DMS79 (cell line): ENCODE data around the gene PLCZ1.
"Not testable (repeated sequence)": the region's sequence is repeated elsewhere in the genome, so short reads cannot be mapped to it uniquely, and the experiment has no call there.

Experiments used
- DNase-seq: peaks from one replicate; lab custom pipeline; 2025; lab: John Stamatoyannopoulos, UW

The PLCZ1 gene

GRCh38 chr12:18700271-18700670 is 37.5 kb downstream of the PLCZ1 start:
- DNase-seq = no peak

GRCh38 chr12:18696971-18697602 is 40.7 kb downstream of the PLCZ1 start:
- no peak for DNase-seq

GRCh38 chr12:18693986-18694385 is 43.8 kb downstream of the PLCZ1 start:
- not testable (repeated sequence) for DNase-seq

GRCh38 chr12:18690653-18691052 is 47.2 kb downstream of the PLCZ1 start:
- DNase-seq = no peak

- DNase-seq = no peak
Measured at GRCh38 chr12:18689771-18690170, 48.0 kb downstream of the PLCZ1 start.

GRCh38 chr12:18684430-18684829 is 53.4 kb downstream of the PLCZ1 start:
- DNase-seq = no peak

- DNase-seq = no peak
Measured at GRCh38 chr12:18683327-18684013, 54.3 kb downstream of the PLCZ1 start.

GRCh38 chr12:18681818-18682217 is 56.0 kb downstream of the PLCZ1 start:
- no peak for DNase-seq

GRCh38 chr12:18676996-18677588 is 60.7 kb downstream of the PLCZ1 start:
- no peak for DNase-seq

GRCh38 chr12:18676141-18676540 is 61.7 kb downstream of the PLCZ1 start:
- DNase-seq = no peak

- no peak for DNase-seq
Measured at GRCh38 chr12:18658829-18659228, 79.0 kb downstream of the PLCZ1 start.

- no peak for DNase-seq
Measured at GRCh38 chr12:18658179-18658578, 79.6 kb downstream of the PLCZ1 start.

- DNase-seq = no peak
Measured at GRCh38 chr12:18655351-18655750, 82.5 kb downstream of the PLCZ1 start.

GRCh38 chr12:18653465-18653864 is 84.3 kb downstream of the PLCZ1 start:
- DNase-seq = no peak

GRCh38 chr12:18652596-18652995 is 85.2 kb downstream of the PLCZ1 start:
- DNase-seq = no peak

GRCh38 chr12:18651525-18651924 is 86.3 kb downstream of the PLCZ1 start:
- DNase-seq = no peak

- DNase-seq = no peak
Measured at GRCh38 chr12:18646286-18646890, 91.4 kb downstream of the PLCZ1 start.

GRCh38 chr12:18644564-18644963 is 93.2 kb downstream of the PLCZ1 start:
- no peak for DNase-seq

- DNase-seq = no peak
Measured at GRCh38 chr12:18643681-18644080, 94.1 kb downstream of the PLCZ1 start.

- DNase-seq = no peak
Measured at GRCh38 chr12:18640321-18640955, 97.4 kb downstream of the PLCZ1 start.

- DNase-seq = no peak
Measured at GRCh38 chr12:18634382-18634781, 103.4 kb downstream of the PLCZ1 start.
